Tibial artery (tissue), 4 donors: Measurements from ENCODE around the gene TARS3.

Experiments used
- DNase-seq, 2 donors: peaks; one replicate each; pipeline ENCODE4 v3.0.0-alpha.2; 2019
- H3K27ac ChIP-seq, 2 donors: fragments of 200-600 bp; sonication (generic) in 1 of 2; 1 replicate in 1 of 2; 2 replicates in 1 of 2; pipeline ENCODE4 v1.5.1; 2018 to 2019; ENCODE audit warnings: mild to moderate bottlenecking in 1 of 2
- H3K27me3 ChIP-seq, 2 donors: fragments of 200-600 bp; sonication (generic) in 1 of 2; one replicate each; pipeline versions ENCODE4 v1.5.1 to v1.6.0; 2016 to 2019
- H3K36me3 ChIP-seq, 3 donors: fragments of 200-600 bp; sonication (generic) in 2 of 3; one replicate each; pipeline ENCODE4 v1.5.1; 2016 to 2019; ENCODE audit warnings: mild to moderate bottlenecking in 2 of 3
- H3K4me1 ChIP-seq, 4 donors: fragments of 200-600 bp; sonication (generic) in 2 of 4; 1 replicate in 3 of 4; 2 replicates in 1 of 4; pipeline ENCODE4 v1.5.1; 2016 to 2019
- H3K4me3 ChIP-seq, 2 donors: fragments of 200-600 bp; sonication (generic) in 1 of 2; 1 replicate in 1 of 2; 2 replicates in 1 of 2; pipeline ENCODE4 v1.5.1; 2018 to 2019; ENCODE audit warnings: mild to moderate bottlenecking in 2 of 2
- H3K9me3 ChIP-seq, 3 donors: fragments of 200-600 bp; sonication (generic) in 1 of 3; one replicate each; pipeline ENCODE4 v1.5.1; 2016 to 2019
- intact Hi-C: fragments of 100-400 bp; cut with DNase I; formaldehyde crosslinking; loops from one replicate; pipeline ENCODE4 v1.15.0; 2023; ENCODE audit warnings: low total_unique reads
- TF ChIP-seq, protein P1 (sequence below), 2 experiments: fragments of 200-600 bp in 1 of 2; fragments of 450-650 bp in 1 of 2; IDR thresholded peaks; one replicate each; pipeline ENCODE4 v1.5.1; 2017 to 2019; ENCODE audit warnings: antibody characterized with exemption in 2 of 2, mild to moderate bottlenecking in 1 of 2, moderate library complexity in 1 of 2

The TARS3 gene

DNA sequence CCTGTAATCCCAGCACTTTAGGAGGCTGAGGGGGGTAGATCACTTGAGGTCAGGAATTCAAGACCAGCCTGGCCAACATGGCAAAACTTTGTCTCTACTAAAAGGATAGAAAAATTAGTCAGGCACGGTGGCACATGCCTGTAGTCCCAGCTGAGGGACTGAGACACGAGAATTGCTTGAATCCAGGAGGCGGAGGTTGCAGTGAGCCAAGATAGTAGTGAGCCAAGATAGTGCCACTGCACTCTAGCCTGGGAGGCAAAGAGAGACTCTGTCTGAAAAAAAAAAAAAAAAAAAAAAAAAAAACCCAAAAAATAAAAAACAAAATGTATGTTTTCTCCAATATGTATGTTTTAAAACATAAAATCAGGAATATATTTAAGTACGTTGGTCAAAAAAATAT, 16.3 kb downstream of the TARS3 start:
- TF ChIP-seq, protein P1, sequence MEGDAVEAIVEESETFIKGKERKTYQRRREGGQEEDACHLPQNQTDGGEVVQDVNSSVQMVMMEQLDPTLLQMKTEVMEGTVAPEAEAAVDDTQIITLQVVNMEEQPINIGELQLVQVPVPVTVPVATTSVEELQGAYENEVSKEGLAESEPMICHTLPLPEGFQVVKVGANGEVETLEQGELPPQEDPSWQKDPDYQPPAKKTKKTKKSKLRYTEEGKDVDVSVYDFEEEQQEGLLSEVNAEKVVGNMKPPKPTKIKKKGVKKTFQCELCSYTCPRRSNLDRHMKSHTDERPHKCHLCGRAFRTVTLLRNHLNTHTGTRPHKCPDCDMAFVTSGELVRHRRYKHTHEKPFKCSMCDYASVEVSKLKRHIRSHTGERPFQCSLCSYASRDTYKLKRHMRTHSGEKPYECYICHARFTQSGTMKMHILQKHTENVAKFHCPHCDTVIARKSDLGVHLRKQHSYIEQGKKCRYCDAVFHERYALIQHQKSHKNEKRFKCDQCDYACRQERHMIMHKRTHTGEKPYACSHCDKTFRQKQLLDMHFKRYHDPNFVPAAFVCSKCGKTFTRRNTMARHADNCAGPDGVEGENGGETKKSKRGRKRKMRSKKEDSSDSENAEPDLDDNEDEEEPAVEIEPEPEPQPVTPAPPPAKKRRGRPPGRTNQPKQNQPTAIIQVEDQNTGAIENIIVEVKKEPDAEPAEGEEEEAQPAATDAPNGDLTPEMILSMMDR (IDR thresholded peaks at IDR 0.05) = no peak
- Histone ChIP-seq H3K4me1 (no peaks in the 10 kb centered on the region), H3K27me3 (no peaks in the 10 kb centered on the region), H3K36me3 (peaks cover 78 to 87% (median 80%) of the 10 kb centered on the region in 3 donors), H3K27ac (no peak overlapping the region), H3K9me3 (no peaks in the 10 kb centered on the region), H3K4me3 (no peak overlapping the region)
- intact Hi-C loops = no loop called here
- DNase-seq = no peak

- H3K27ac ChIP-seq = no peak overlapping the region
- no peaks in the 10 kb centered on the region for H3K4me1 ChIP-seq
- H3K36me3 ChIP-seq = peaks cover 83 to 88% (median 84%) of the 10 kb centered on the region in 3 donors
- intact Hi-C loops = no loop called here
- no peak for DNase-seq
- H3K4me3 ChIP-seq = no peak overlapping the region
- H3K9me3 ChIP-seq = no peaks in the 10 kb centered on the region
- TF ChIP-seq, protein P1 (IDR thresholded peaks at IDR 0.05) = no peak
- H3K27me3 ChIP-seq = no peaks in the 10 kb centered on the region
These were observed 22.2 kb downstream of the TARS3 start for GRCh38 chr15:101702077-101702476.

GRCh38 chr15:101698314-101698713, 26.0 kb downstream of the TARS3 start:
- DNase-seq = no peak
- H3K36me3 ChIP-seq = peaks cover 66 to 100% (median 92%) of the 10 kb centered on the region in 3 donors
- H3K27me3 ChIP-seq = no peaks in the 10 kb centered on the region
- intact Hi-C loops = no loop called here
- TF ChIP-seq, protein P1 (IDR thresholded peaks at IDR 0.05) = no peak
- H3K9me3 ChIP-seq = no peaks in the 10 kb centered on the region
- no peak overlapping the region for H3K27ac ChIP-seq
- H3K4me3 ChIP-seq = no peak overlapping the region
- no peaks in the 10 kb centered on the region for H3K4me1 ChIP-seq

GRCh38 chr15:101697488-101697887, 26.8 kb downstream of the TARS3 start:
- intact Hi-C loops = no loop called here
- peaks cover 66 to 100% (median 92%) of the 10 kb centered on the region in 3 donors for H3K36me3 ChIP-seq
- H3K27me3 ChIP-seq = no peaks in the 10 kb centered on the region
- no peaks in the 10 kb centered on the region for H3K4me1 ChIP-seq
- no peaks in the 10 kb centered on the region for H3K9me3 ChIP-seq
- no peak overlapping the region for H3K27ac ChIP-seq
- no peak for DNase-seq
- TF ChIP-seq, protein P1 (IDR thresholded peaks at IDR 0.05) = no peak
- H3K4me3 ChIP-seq = no peak overlapping the region

DNA sequence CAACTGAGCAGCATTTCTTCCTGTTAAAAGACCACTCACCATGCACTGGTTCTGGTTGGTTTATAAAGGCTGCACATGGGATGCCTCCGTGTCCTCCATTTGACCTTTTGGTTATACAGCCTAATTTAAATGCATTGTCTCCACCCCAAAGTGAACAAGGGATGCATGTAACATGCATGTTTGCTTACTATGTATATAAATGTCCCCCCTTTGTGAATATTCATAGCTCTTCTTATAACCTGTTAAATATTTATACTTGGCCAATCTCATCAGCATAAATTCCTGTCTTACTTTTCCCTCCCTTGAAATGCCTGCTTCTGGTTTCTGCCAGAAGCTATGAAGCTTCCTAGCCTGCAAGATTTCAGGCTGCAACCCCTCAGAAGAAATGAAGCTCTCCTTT, 27.4 kb downstream of the TARS3 start:
- no peak overlapping the region for H3K4me3 ChIP-seq
- H3K9me3 ChIP-seq = no peaks in the 10 kb centered on the region
- no peaks in the 10 kb centered on the region for H3K27me3 ChIP-seq
- intact Hi-C loops = no loop called here
- TF ChIP-seq, protein P1 (IDR thresholded peaks at IDR 0.05) = no peak
- no peak overlapping the region for H3K27ac ChIP-seq
- peaks cover 63 to 98% (median 86%) of the 10 kb centered on the region in 3 donors for H3K36me3 ChIP-seq
- DNase-seq = no peak
- H3K4me1 ChIP-seq = no peaks in the 10 kb centered on the region

GRCh38 chr15:101694261-101694660, 30.0 kb downstream of the TARS3 start:
- Histone ChIP-seq H3K4me3 (no peak overlapping the region), H3K4me1 (no peaks in the 10 kb centered on the region), H3K27ac (no peak overlapping the region), H3K9me3 (no peaks in the 10 kb centered on the region), H3K27me3 (no peaks in the 10 kb centered on the region), H3K36me3 (peaks cover 44 to 96% (median 66%) of the 10 kb centered on the region in 3 donors)
- no peak for DNase-seq
- intact Hi-C loops = no loop called here
- TF ChIP-seq, protein P1 (IDR thresholded peaks at IDR 0.05) = no peak
